Activated B cell treated with CpG ODN at 0.5 μM for 24 hours (primary cell): ENCODE data around the gene ASGR2. TPM values are rescaled to one million over a fixed set of nuclear protein-coding genes. Genes with fewer than 3 reads are reported as not detected.

Experiments
- ATAC-seq: fragments of 200-7000 bp; cut with Tn5 transposase; one replicate; pipeline ENCODE4 v1.10.0; 2021; ENCODE audit warnings: low read depth, mild to moderate bottlenecking, moderate library complexity
- CTCF ChIA-PET: fragments of 350-600 bp; sonication (Branson Sonifier 250); formaldehyde crosslinking; loops from one replicate; lab custom pipeline; 2021; ENCODE audit warnings: antibody characterized with exemption; lab: Charles Lee
- POLR2A ChIA-PET: fragments of 350-600 bp; sonication (Branson Sonifier 250); formaldehyde crosslinking; loops from one replicate; lab custom pipeline; 2021; ENCODE audit warnings: antibody characterized with exemption; lab: Charles Lee
- DNase-seq: peaks from one replicate; pipeline ENCODE4 v3.0.0; 2022
- H3K27ac Mint-ChIP-seq: one replicate; pipeline ENCODE4 v1.8.0; 2020; ENCODE audit warnings: mixed read lengths
- H3K27me3 Mint-ChIP-seq: one replicate; pipeline ENCODE4 v1.8.0; 2021; ENCODE audit warnings: mixed read lengths
- H3K36me3 Mint-ChIP-seq: one replicate; pipeline ENCODE4 v1.8.0; 2021; ENCODE audit warnings: low read depth, mixed read lengths
- H3K4me1 Mint-ChIP-seq: one replicate; pipeline ENCODE4 v1.8.0; 2021; ENCODE audit warnings: mixed read lengths
- H3K4me3 Mint-ChIP-seq: one replicate; pipeline ENCODE4 v1.8.0; 2020; ENCODE audit warnings: mild to moderate bottlenecking, mixed read lengths
- H3K9me3 Mint-ChIP-seq: one replicate; pipeline ENCODE4 v1.8.0; 2020; ENCODE audit warnings: mixed read lengths
- intact Hi-C: fragments of 100-400 bp; cut with micrococcal nuclease; formaldehyde crosslinking; loops from one replicate; pipeline ENCODE4 v1.15.1; 2024
- total RNA-seq: library from RNA; stranded (reverse); gene quantifications from 2 replicates; pipeline ENCODE4 v1.2.3, GENCODE V29; 2022
- TF ChIP-seq, protein P1 (sequence below): fragments of 200-600 bp; IDR thresholded peaks from one replicate; pipeline ENCODE4 v1.8.0; 2022; ENCODE audit warnings: antibody characterized with exemption, mild to moderate bottlenecking

The ASGR2 gene
- total RNA-seq, 1 donor from 2014 or later: not detected

DNA sequence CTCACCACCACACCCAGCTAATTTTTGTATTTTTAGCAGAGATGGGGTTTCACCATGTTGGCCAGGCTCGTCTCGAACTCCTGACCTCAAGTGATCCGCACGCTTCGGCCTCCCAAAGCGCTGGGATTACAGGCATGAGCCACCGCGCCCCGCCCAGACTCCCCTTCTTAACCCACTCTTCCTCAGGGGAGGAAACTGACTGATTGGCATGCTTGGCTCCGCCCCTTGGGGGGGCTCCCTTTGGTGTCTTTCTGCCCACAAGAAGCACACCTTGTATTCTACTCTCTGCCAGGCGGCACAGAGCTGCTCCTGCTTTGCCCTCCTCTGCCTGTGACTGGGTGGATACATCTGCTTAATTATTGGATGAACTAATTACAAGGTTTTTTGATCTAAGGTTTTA is 4.7 kb upstream of the ASGR2 start:
- ChIA-PET POLR2A (no interaction called here), CTCF (no interaction called here)
- intact Hi-C loops: no loop called here
- no peaks in the 10 kb centered on the region for H3K36me3 Mint-ChIP-seq
- no peaks in the 10 kb centered on the region for H3K9me3 Mint-ChIP-seq
- no peak overlapping the region for H3K4me3 Mint-ChIP-seq
- ATAC-seq (no peak), DNase-seq (no peak)
- H3K27ac Mint-ChIP-seq: no peak overlapping the region
- TF ChIP-seq, protein P1, sequence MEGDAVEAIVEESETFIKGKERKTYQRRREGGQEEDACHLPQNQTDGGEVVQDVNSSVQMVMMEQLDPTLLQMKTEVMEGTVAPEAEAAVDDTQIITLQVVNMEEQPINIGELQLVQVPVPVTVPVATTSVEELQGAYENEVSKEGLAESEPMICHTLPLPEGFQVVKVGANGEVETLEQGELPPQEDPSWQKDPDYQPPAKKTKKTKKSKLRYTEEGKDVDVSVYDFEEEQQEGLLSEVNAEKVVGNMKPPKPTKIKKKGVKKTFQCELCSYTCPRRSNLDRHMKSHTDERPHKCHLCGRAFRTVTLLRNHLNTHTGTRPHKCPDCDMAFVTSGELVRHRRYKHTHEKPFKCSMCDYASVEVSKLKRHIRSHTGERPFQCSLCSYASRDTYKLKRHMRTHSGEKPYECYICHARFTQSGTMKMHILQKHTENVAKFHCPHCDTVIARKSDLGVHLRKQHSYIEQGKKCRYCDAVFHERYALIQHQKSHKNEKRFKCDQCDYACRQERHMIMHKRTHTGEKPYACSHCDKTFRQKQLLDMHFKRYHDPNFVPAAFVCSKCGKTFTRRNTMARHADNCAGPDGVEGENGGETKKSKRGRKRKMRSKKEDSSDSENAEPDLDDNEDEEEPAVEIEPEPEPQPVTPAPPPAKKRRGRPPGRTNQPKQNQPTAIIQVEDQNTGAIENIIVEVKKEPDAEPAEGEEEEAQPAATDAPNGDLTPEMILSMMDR: no peak
- peaks cover 12% of the 10 kb centered on the region for H3K4me1 Mint-ChIP-seq
- H3K27me3 Mint-ChIP-seq: peaks cover 14% of the 10 kb centered on the region

DNA sequence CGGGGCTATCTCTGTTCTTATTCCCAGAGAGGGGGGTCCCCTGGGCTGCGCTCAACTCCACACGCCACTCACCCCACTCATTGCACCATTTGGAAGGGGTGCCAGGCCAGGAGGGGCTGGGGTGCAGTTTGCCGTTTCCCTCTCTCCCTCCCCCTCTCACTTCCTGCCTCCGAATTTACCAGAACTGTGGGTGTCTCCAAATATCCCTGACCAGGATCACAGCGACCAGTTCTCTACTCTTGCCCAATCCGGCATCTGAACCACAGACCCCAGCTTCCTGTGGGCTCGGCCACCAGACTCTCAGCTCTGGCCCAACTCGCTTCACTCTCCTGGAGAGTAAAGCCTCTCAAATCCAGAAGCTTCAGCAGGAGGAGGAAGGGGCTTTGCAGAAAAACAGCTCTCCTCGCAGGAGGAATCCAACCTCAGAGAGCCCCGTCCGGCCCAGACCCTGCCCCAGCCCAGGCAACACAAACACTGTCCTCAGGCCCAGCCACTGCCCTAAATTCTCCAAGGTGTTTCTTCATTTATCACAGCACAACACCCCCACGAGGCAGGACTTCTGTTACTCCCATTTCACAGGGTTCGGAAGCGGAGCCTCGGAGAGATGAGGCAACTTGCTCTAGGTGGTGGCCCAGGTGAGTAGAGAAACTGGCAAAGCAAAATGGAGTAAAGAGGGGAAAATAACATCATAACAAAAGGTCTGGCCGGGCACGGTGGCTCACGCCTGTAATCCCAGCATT is 423 bp upstream of the ASGR2 start:
- intact Hi-C loops: no loop called here

DNA sequence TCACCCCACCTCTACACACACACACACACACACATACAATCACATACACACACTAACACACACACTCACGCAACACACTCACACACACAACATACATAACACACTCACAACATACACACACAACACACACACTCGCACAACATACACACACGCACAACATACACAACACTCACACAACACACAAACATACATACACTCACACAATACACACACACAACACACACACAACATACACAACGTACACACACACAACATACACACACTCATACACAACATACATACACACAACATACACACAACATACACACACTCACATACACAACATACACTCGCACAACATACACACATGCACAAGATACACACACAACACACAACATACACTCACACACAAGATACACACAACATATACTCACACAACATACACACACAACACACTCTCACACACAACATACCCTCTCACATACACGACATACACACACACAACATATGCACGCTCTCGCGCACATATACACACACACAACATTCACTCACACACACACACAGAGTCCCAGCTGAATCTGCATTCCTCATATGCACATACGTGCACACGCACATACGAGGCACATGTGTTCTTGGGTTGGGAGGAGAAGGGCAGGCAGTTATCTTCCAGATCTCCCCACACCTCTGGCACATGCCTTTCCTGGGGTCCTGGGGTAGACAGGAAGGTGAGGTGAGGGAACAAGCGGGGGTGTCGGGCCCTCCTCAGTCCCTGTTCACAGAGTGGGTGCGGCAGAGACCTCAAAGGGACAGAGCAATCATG is 1.1 kb downstream of the ASGR2 start:
- POLR2A ChIA-PET: no interaction called here
- no peak overlapping the region for H3K4me3 Mint-ChIP-seq

More for the DNA sequence above, 423 bp upstream of the ASGR2 start:
- ATAC-seq (no peak), DNase-seq (no peak)
- Mint-ChIP-seq H3K4me3 (no peak overlapping the region), H3K4me1 (peaks cover under 1% of the 10 kb centered on the region), H3K27me3 (peaks cover 8% of the 10 kb centered on the region), H3K27ac (no peak overlapping the region), H3K9me3 (no peaks in the 10 kb centered on the region), H3K36me3 (no peaks in the 10 kb centered on the region)
- CTCF ChIA-PET: no interaction called here
- POLR2A ChIA-PET: no interaction called here
- TF ChIP-seq, protein P1: no peak

DNA sequence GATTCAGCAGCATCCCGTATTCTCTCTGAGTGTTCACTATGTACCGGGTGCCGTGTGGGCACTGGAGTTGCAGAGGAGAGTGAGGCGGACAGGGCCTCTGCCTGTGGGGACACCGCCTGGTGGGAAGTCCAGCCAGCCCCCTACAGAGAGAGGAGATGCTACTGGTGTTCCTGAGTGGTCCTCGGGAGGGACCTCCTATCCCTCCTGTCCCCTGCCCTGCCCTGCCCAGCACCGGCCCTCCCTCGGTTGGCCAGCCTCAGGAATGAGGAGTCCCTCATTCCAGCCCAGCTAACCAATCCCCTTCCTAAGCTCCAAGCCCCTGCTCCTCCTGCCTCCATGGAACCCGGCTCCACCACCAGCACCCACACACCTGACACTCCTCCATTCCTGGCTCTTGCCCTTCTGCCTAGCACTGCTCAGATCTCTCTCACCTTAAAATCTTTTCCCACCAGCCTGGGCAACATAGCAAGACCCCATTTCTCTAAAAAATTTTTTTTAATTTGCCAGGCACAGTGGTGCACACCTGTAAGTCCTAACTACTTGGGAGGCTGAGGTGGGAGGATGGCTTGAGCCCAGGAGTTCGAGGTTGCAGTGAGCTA is 2.0 kb downstream of the ASGR2 start:
- H3K4me3 Mint-ChIP-seq: no peak overlapping the region
- peaks cover 8% of the 10 kb centered on the region for H3K4me1 Mint-ChIP-seq
- ChIA-PET POLR2A (no interaction called here), CTCF (no interaction called here)
- no peak for ATAC-seq
- no peaks in the 10 kb centered on the region for H3K9me3 Mint-ChIP-seq
- intact Hi-C loops: no loop called here
- H3K27ac Mint-ChIP-seq: no peak overlapping the region
- TF ChIP-seq, protein P1: no peak
- peaks cover 2% of the 10 kb centered on the region for H3K27me3 Mint-ChIP-seq
- no peaks in the 10 kb centered on the region for H3K36me3 Mint-ChIP-seq
- no peak for DNase-seq

More for the DNA sequence above, 1.1 kb downstream of the ASGR2 start:
- Mint-ChIP-seq H3K27ac (no peak overlapping the region), H3K36me3 (no peaks in the 10 kb centered on the region), H3K4me1 (peaks cover 8% of the 10 kb centered on the region), H3K9me3 (no peaks in the 10 kb centered on the region), H3K27me3 (peaks cover 2% of the 10 kb centered on the region)
- TF ChIP-seq, protein P1: no peak
- intact Hi-C loops: no loop called here
- DNase-seq (no peak), ATAC-seq (no peak)
- CTCF ChIA-PET: no interaction called here
